ENCODE measurements around the gene DNAJC8. TPM values are rescaled to one million over a fixed set of nuclear protein-coding genes. Genes with fewer than 3 reads are reported as not detected.

DNAJC8 gene
- polyA plus RNA-seq (2013, experiment 1 of 2; ENCODE audit: insufficient read length): 111 TPM
- 105 TPM for polyA plus RNA-seq (2013, experiment 2 of 2; ENCODE audit: insufficient read length)

- peak; percentile 88 for DNase-seq
Measured at GRCh38 chr1:28232558-28233263, at the start of gene DNAJC8. TSS of gene DNAJC8 (minus strand) at chr1:28233029. CDS start at chr1:28232998, 31 bp downstream.

DNA sequence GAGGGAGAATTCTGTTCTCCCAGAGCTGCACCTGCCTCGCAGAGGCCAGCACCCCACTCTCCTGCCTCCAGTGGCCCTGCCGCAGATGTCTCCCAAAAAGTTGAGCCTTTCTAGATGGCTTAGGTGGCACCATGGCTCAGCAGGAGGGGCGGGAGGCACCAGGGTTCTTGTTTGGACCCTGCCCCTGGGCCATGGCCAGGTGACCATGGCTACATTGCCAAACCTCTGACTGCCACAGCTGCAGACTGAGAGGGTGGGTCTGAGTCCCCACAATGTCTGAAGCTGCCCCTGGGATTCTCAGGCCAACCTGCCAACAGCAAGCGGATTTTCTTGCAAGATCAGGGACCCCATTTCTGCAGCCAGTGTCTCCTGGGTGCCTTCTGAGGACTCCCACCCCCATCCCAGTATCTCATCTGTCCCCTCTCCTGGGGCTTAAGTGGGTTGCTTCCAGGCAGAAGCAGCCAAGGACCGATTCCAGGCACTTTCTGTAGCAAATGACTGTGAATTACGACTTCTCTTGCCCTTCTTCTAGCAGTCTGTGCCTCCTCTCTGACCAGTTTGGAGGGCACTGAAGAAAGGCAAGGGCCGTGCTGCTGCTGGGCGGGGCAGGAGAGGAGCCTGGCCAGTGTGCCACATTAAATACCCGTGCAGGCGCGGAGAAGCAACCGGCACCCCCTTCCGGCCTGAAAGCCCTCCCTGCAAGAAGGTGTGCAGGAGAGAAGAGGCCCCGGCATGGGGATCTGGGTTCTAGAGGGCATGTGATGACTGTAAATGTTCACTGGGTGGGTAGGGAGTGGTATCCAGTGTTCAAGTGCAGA is 49.0 kb upstream of the DNAJC8 start:
- DNase-seq: no peak

DNA sequence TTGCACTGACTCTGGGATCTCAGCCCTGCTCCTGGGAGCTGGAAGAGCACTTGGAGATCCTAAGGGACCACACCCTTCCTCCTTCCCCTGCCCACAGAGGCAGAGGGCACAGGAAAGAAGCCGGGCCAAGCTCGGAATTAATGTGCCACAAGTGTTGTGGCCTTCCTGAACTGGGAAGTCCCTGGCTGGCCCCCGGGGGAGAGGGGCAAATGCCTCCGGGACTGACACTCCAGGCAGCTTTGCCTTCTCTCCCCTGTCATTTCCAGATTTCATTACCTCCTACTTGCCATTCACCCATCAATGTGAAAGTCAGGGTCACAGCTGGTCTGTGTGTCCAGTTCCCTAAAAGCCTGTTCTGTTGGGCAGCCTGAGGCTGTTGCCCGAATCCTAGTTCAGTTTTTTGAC is 48.1 kb upstream of the DNAJC8 start:
- DNase-seq: no peak

- DNase-seq: no peak
Measured at GRCh38 chr1:28280501-28280900, 47.7 kb upstream of the DNAJC8 start.

DNA sequence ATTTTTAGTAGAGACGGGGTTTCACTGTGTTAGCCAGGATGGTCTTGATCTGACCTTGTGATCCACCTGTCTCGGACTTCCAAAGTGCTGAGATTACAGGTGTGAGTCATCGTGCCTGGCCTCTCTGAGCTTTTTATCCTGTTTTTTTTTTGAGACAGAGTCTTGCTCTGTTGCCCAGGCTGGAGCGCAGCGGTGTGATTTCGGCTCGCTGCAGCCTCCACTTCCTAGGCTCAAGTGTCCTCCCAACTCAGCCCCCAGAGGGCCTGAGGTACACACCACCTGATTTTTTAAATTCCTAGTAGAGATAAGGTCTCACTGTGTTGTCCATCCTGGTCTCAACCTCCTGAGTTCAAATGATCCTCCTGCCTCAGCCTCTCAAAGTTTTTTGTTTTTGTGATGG is 46.9 kb upstream of the DNAJC8 start:
- no peak for DNase-seq

- DNase-seq: no peak
Measured at GRCh38 chr1:28278763-28279162, 45.9 kb upstream of the DNAJC8 start.

DNA sequence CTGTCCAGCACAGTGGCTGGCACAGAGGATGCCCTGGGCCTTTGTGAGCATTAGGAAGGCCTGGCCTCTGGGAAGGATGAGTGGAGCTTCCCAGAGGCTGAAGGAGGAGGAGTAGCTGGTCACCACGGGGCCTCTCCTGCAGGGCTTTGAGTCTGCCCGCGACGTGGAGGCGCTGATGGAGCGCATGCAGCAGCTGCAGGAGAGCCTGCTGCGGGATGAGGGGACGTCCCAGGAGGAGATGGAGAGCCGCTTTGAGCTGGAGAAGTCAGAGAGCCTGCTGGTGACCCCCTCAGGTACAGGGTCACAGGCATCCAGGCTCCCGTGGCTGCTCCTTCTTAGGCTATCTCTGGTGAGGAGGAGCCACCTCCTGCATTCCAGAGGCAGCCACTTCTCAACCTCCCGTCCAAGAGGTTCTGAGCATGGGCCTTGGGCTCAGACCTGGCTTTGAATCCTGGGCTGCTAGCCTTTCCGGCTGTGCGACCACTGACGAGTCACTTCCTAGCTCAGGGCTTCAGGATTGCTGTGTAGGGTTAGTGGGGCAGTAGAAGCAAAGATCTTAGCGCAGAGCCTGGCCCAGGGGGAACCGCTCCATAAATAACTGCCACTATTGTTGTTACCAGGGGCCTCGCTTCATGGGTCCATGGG is 40.5 kb upstream of the DNAJC8 start:
- DNase-seq: no peak

DNA sequence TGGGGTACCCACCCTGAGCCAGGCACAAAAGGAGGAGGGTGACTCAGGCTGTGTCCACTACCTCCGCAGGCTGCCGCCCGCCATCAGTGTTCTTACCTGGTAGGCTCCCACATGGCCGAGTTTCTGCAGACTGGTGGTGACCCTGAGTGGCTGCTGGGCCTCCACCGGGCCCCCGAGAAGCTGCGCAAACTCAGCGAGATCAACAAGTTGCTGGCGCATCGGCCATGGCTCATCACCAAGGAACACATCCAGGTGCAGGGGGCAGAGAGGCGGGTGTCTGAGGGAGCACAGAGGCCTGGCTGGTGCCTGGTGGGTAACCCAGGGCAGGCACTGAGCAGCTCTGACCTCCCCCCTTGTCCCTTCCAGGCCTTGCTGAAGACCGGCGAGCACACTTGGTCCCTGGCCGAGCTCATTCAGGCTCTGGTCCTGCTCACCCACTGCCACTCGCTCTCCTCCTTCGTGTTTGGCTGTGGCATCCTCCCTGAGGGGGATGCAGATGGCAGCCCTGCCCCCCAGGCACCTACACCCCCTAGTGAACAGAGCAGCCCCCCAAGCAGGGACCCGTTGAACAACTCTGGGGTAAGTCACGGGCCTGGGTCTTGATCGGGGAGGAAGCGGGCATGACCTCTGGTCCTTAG is 39.5 kb upstream of the DNAJC8 start:
- no peak for DNase-seq

- no peak for DNase-seq
Measured at GRCh38 chr1:28269529-28269928, 36.7 kb upstream of the DNAJC8 start.

DNA sequence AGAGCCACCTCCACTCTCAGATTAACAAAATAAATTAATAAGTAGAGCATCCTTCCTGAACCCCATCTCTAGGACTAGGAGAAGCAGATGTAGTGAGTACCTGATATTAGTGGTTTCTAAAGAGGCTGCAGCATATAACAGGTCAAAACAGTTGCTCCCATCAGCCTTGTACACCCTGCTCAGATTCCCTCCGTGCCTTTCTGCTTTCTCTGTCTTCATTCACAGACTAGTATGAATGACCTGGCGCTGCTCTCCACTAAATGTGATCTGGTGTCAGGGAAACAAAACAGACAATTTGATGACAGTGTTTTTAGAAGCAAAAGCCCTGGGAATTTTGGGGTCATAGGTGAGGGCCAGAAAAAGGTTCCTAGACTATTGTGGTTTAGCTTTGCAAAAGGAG is 34.8 kb upstream of the DNAJC8 start:
- DNase-seq: no peak

GRCh38 chr1:28266920-28267322 is 34.1 kb upstream of the DNAJC8 start:
- no peak for DNase-seq

DNA sequence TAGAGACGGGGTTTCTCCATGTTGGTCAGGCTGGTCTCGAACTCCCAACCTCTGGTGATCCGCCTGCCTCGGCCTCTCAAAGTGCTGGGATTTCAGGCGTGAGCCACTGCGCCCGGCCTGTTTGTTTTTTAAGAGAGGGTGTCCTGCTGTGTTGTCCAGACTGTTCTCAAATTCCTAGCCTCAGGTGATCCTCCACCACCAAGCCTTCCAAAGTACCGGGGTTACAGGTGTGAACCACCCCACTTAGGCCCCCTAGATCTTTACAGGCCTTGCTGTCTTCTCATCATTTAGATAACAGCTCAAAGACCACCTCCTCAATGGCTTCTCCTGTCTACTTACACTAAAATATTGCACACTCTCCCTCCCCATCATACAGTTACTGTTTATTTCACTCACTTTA is 32.7 kb upstream of the DNAJC8 start:
- no peak for DNase-seq

GRCh38 chr1:28264897-28265296 is 32.1 kb upstream of the DNAJC8 start:
- DNase-seq: no peak

GRCh38 chr1:28260803-28261174 is 28.0 kb upstream of the DNAJC8 start:
- DNase-seq: no peak

DNA sequence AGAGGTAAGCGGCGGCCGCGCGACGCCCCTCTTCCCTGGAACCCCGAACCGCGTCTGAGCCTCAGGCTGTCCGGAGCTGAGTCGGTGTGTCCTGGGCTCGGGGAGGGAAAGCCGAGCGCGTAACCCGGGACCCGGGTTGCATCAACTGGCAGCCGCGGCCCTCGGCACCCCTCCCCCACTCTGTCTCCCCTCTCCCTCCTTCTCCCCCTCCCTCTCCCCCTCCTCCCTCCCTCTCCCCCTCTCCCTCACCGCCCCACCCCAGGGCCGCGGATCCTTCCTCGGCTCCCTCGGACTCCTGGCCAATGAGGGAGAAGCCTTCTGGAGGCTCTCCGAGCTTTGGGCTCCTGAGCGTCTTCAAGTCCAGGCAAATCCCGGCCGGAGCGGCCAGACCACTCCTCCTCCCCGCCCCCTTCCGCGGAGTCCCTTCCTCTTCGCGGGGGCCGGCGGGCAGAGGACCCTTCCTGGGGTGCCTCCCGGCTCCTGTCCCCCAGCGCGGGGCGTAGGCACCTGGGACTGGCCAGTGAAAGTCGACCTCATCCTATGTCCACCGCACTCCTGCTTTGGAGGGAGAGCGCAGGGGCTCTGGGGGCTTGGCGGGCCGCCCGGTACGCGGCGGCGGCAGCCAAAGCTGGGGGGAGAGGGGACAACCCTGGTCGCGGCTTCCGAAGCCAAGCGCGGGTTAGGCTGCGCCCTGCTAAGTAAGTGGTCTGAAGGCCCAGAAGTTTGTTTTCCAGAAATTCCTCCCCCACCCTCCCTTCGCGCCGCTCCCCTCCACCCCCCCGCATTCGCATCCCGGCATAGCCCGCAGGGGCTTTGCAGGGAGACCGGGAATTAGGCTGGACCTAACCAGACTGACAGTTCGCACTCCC is 27.3 kb upstream of the DNAJC8 start:
- peak; percentile 81 for DNase-seq

DNA sequence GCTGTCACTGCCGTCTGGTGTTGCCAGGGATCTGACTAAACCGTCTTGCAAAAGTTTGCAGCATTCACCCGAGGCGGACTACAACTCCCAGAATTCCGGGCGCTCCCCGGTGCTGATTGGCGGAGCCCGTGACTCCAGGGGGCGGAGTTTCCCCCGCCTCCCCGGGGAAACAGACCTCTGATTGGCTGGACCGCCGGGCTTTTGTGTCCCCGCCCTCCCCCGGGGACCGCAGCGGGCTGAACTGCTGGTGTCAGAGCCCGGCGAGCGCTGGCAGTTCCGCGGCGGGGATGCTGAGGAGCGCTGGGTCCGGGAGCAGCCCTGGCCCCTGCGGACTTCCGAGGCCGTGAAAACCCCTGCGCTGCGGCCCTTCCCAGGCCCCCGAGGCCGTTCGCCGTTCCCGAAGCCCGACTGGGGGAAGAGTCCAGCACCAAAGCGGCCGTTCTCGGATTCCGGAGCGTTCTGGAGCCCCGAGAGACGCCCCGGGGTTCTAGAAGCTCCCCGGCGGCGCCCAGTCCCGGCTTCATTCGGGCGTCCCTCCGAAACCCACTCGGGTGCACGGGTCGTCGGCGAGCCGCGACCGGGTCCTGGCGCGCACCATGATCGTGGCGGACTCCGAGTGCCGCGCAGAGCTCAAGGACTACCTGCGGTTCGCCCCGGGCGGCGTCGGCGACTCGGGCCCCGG is 26.6 kb upstream of the DNAJC8 start, which contains the start of gene SESN2:
SESN2 (plus strand) TSS at position 267 of the 682 bp plus-strand sequence; CDS start at position 597, 330 bp downstream.
- peak; percentile 99 for DNase-seq

GRCh38 chr1:28258628-28259251 is 25.9 kb upstream of the DNAJC8 start:
- peak; percentile 37 for DNase-seq

DNA sequence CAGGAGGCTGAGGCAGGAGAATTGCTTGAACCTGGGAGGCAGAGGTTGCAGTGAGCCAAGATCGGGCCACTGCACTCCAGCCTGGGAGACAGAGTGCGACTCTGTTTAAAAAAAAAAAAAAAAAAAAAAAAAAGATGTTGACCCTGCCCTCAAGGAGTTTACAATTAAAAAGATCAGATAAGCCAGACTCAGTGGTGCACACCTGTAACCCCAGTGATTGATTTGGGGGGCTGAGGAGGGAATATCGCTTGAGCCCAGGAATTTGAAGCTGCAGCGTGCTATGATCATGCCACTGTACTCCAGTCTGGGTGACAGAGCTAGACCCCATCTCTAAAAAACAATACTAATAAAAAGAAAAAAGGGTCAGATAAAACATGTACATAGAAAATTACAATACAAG is 24.9 kb upstream of the DNAJC8 start:
- DNase-seq: no peak

DNA sequence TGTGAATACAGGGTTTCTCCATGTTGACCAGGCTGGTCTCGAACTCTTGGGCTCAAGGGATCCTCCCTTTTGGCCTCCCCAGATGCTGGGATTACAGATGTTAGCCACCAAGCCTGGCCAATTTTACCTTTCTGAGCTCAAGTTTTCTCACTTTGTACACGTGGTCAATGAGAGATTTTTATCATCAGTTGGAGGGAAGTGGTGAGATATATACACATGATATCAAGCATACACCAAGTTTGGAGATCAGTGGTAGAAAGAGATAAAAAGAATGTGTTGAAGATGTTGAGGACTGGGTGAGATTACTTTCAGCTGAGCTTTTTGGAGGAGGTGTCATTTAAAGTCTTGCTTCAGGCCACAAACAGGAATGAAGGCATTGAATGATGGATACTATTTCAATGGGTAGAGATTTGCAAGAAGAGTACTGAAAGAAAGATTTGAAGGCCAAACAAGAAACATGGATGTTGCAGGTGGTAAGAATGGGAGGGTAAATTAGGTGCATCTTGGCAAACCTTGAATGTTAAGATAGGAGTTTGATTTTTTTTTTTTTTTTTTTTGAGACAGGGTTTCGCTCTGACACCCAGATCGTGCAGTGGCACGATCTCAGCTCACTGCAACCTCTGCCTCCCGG is 23.5 kb upstream of the DNAJC8 start:
- no peak for DNase-seq

DNA sequence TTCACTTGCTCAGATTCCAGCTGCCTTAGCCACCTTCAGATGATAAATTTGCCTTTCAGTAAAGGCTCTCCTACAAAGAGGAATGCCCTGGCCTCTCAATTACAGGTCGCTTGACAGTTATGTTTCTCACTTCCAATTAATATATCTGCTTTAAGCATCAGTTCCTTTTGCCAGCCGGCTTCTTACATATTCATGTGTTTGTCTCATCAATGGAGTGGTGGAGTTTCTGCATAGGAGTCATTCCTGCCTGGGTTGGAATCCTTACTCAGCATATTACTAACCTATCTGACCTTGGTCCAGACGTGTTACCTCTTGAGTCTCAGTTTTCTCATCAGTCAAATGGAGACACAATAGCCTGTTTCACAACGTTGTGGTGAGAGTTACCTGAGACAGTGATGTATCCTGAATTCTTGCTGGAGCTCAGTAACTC is 17.1 kb upstream of the DNAJC8 start:
- peak; percentile 47 for DNase-seq

Measured in fibroblast of skin of abdomen (primary cell).